ENCODE data around the gene FOXI3.

GRCh38 chr2:88500691-88501090 is 48.2 kb upstream of the FOXI3 start:
- TF ChIP-seq EZH2 (IDR thresholded peaks at IDR 0.05; ENCODE audit: borderline replicate concordance, low read depth, low read length, poor library complexity, severe bottlenecking) (no peak), CTCF (conservative IDR thresholded peaks at IDR 0.05; ENCODE audit: low read depth, low read length) (no peak)

All from A673 (cell line).